ENCODE measurements around the gene ADAM22. TPM values are rescaled to one million over a fixed set of nuclear protein-coding genes. Genes with fewer than 3 reads are reported as not detected.
A peak's percentile ranks its signal among the peaks of the same experiment; 100 is the strongest.

The ADAM22 gene
- total RNA-seq, 1 donor from 2014 or later: 1.7 TPM

DNA sequence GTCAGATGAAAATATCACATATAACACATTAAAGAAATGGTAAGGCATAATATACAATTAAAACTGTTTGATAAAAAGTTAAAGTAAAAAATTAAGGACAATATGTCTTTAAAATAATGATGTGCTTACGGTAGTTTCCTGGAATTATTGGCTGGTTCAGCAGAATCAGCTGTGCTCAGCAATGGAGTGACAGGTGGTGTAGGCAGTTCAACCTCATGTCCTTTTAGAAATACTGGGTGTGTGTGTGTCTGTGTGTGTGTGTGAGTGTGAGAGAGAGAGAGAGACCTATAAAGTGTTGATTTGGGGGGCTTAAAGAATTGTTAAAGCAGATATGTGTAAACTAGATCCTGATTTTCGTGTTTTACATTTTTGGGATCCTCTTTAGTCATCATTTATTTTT, 141.2 kb downstream of the ADAM22 start:
- Mint-ChIP-seq H3K4me1 (no peaks in the 10 kb centered on the region), H3K36me3 (ENCODE audit: low read depth) (no peaks in the 10 kb centered on the region), H3K9me3 (no peaks in the 10 kb centered on the region), H3K4me3 (no peak overlapping the region), H3K27me3 (peaks cover 2% of the 10 kb centered on the region), H3K27ac (no peak overlapping the region)
- DNase-seq: no peak
- intact Hi-C loops (cut with micrococcal nuclease): no loop called here

GRCh38 chr7:88083883-88084282, 149.8 kb downstream of the ADAM22 start:
- Mint-ChIP-seq H3K4me3 (no peak overlapping the region), H3K4me1 (no peaks in the 10 kb centered on the region), H3K9me3 (no peaks in the 10 kb centered on the region), H3K36me3 (ENCODE audit: low read depth) (no peaks in the 10 kb centered on the region), H3K27ac (no peak overlapping the region), H3K27me3 (peaks cover 2% of the 10 kb centered on the region)
- no peak for DNase-seq
- intact Hi-C loops (cut with micrococcal nuclease): no loop called here

DNA sequence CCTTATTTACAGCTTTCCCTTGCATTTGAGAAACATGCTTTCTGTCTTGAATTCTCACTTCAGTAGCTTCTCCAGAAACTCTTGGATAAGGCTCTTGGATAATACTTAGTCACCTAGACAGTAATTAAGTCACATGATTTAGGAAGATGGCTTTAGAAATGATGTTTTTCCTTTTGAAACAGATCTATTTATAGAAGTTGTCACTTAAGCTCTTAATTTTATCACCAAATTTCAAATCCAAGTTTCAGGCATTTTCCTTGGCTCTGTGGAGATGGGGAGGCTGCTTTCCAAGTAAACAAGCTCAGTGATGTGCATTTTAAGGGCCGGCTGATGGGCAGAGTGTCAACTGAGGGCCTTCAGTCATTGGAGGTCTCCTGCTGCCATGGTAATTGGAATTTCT, 155.5 kb downstream of the ADAM22 start:
- no peak for DNase-seq
- no peak overlapping the region for H3K4me3 Mint-ChIP-seq
- H3K27me3 Mint-ChIP-seq: peaks cover 2% of the 10 kb centered on the region
- H3K9me3 Mint-ChIP-seq: no peaks in the 10 kb centered on the region
- intact Hi-C loops (cut with micrococcal nuclease): no loop called here
- H3K27ac Mint-ChIP-seq: no peak overlapping the region
- H3K36me3 Mint-ChIP-seq (ENCODE audit: low read depth): no peaks in the 10 kb centered on the region
- H3K4me1 Mint-ChIP-seq: no peaks in the 10 kb centered on the region

DNA sequence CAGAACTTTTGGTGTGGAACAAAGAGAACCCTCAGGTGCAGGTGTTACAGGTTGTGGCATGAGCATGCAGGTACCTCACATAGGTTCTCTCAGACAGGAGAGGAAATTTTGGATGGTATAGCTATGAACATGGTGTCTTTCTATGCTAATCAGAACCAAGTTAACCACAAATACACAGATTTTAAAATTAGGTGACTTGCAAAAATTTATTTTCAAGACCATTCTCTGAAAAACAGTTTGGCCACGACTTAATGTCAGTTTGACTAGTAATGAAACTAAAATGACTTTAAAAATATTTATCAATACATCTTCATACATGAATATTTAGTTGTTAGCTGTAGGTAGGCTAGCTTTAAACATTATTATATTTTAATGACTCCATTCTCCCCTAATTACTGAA, 156.2 kb downstream of the ADAM22 start:
- no peak for DNase-seq
- Mint-ChIP-seq H3K27ac (no peak overlapping the region), H3K27me3 (peaks cover 2% of the 10 kb centered on the region), H3K4me3 (no peak overlapping the region), H3K4me1 (no peaks in the 10 kb centered on the region), H3K36me3 (ENCODE audit: low read depth) (no peaks in the 10 kb centered on the region), H3K9me3 (no peaks in the 10 kb centered on the region)
- intact Hi-C loops (cut with micrococcal nuclease): no loop called here

DNA sequence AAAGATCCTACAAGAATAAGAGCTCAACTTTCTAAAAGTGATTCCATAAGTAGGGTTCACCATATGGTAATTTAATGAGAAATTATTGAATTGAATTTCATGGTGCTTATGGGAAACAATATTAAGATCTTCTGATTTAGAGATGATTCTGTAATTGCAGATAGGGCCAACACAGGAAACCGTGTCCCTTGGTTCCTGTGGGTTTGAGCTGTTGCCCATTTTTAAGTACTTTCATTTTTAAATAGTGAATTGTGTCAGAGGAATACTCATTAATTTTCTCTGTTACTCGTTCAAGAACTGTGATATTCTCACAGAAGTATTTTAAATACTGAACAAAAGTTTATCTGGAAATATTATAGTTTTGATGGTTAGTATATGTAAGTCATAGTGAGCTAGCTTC, 156.6 kb downstream of the ADAM22 start:
- Mint-ChIP-seq H3K36me3 (ENCODE audit: low read depth) (no peaks in the 10 kb centered on the region), H3K4me3 (no peak overlapping the region), H3K27ac (no peak overlapping the region), H3K4me1 (no peaks in the 10 kb centered on the region), H3K9me3 (no peaks in the 10 kb centered on the region), H3K27me3 (peaks cover 2% of the 10 kb centered on the region)
- DNase-seq: no peak
- intact Hi-C loops (cut with micrococcal nuclease): no loop called here

- Mint-ChIP-seq H3K4me3 (no peak overlapping the region), H3K27me3 (peaks cover 2% of the 10 kb centered on the region), H3K27ac (no peak overlapping the region), H3K36me3 (ENCODE audit: low read depth) (no peaks in the 10 kb centered on the region), H3K9me3 (no peaks in the 10 kb centered on the region), H3K4me1 (no peaks in the 10 kb centered on the region)
- intact Hi-C loops (cut with micrococcal nuclease): no loop called here
- no peak for DNase-seq
These were observed 158.1 kb downstream of the ADAM22 start for GRCh38 chr7:88091988-88092675.

- Mint-ChIP-seq H3K27ac (no peak overlapping the region), H3K4me3 (no peak overlapping the region), H3K36me3 (ENCODE audit: low read depth) (no peaks in the 10 kb centered on the region), H3K27me3 (peaks cover 2% of the 10 kb centered on the region), H3K4me1 (no peaks in the 10 kb centered on the region), H3K9me3 (no peaks in the 10 kb centered on the region)
- intact Hi-C loops (cut with micrococcal nuclease): no loop called here
- no peak for DNase-seq
These were observed 158.6 kb downstream of the ADAM22 start for GRCh38 chr7:88092676-88092999.

DNA sequence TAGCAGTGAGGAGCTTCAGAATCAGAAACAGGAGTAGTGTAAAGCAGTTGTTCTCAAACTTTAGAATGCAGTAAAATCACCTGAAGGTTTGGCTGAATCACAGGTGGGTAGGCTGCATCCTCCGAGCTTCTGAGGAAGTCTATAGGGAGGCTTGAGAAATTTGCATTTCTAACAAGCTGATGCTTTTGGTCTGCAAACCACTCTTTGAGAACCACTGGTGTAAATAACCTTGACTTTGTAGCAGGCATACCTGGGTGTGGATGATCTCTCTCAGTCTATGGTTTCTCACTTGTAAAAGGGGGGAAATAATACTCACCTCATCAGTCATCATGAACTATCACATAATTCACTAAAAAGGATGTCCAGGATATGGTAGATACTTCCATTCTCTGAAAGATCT, 167.7 kb downstream of the ADAM22 start:
- intact Hi-C loops (cut with micrococcal nuclease): no loop called here
- no peaks in the 10 kb centered on the region for H3K27me3 Mint-ChIP-seq

GRCh38 chr7:88102675-88103074, 168.6 kb downstream of the ADAM22 start:
- intact Hi-C loops (cut with micrococcal nuclease): no loop called here
- no peaks in the 10 kb centered on the region for H3K36me3 Mint-ChIP-seq (ENCODE audit: low read depth)
- H3K27ac Mint-ChIP-seq: no peak overlapping the region
- H3K27me3 Mint-ChIP-seq: no peaks in the 10 kb centered on the region
- H3K4me1 Mint-ChIP-seq: peaks cover 6% of the 10 kb centered on the region
- H3K4me3 Mint-ChIP-seq: no peak overlapping the region
- no peaks in the 10 kb centered on the region for H3K9me3 Mint-ChIP-seq
- DNase-seq: no peak

More for the DNA sequence above, 167.7 kb downstream of the ADAM22 start:
- no peaks in the 10 kb centered on the region for H3K36me3 Mint-ChIP-seq (ENCODE audit: low read depth)
- no peak overlapping the region for H3K4me3 Mint-ChIP-seq
- H3K9me3 Mint-ChIP-seq: no peaks in the 10 kb centered on the region
- DNase-seq: no peak
- H3K4me1 Mint-ChIP-seq: peaks cover 6% of the 10 kb centered on the region
- no peak overlapping the region for H3K27ac Mint-ChIP-seq

GRCh38 chr7:88104732-88105131, 170.7 kb downstream of the ADAM22 start:
- no peak overlapping the region for H3K4me3 Mint-ChIP-seq
- H3K27me3 Mint-ChIP-seq: no peaks in the 10 kb centered on the region
- intact Hi-C loops (cut with micrococcal nuclease): no loop called here
- no peaks in the 10 kb centered on the region for H3K9me3 Mint-ChIP-seq
- peaks cover 6% of the 10 kb centered on the region for H3K4me1 Mint-ChIP-seq
- no peak overlapping the region for H3K27ac Mint-ChIP-seq
- no peaks in the 10 kb centered on the region for H3K36me3 Mint-ChIP-seq (ENCODE audit: low read depth)
- DNase-seq: no peak

DNA sequence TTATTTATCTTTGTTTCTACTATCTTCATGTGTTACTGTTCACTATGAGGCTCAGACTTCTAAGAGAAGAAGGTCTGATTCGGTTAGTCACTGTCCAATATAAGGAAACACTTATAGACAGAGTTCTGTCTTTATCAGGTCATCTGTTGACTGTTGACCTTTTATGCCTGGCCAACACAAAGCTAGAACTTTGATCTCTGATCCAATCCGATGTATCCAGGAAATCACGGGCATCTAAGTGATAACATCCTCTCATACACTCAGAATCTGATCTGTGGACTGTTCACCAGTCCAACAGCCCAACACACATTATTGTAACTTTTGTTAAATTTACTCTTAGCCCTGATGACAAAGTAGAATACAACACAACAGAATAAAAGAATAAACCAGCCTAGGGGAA, 171.2 kb downstream of the ADAM22 start:
- intact Hi-C loops (cut with micrococcal nuclease): no loop called here
- H3K27ac Mint-ChIP-seq: no peak overlapping the region
- H3K4me3 Mint-ChIP-seq: no peak overlapping the region
- no peaks in the 10 kb centered on the region for H3K27me3 Mint-ChIP-seq
- no peaks in the 10 kb centered on the region for H3K9me3 Mint-ChIP-seq
- DNase-seq: no peak
- H3K36me3 Mint-ChIP-seq (ENCODE audit: low read depth): no peaks in the 10 kb centered on the region
- peaks cover 6% of the 10 kb centered on the region for H3K4me1 Mint-ChIP-seq

GRCh38 chr7:88106434-88106833, 172.4 kb downstream of the ADAM22 start:
- Mint-ChIP-seq H3K27me3 (no peaks in the 10 kb centered on the region), H3K9me3 (no peaks in the 10 kb centered on the region), H3K4me3 (no peak overlapping the region), H3K36me3 (ENCODE audit: low read depth) (no peaks in the 10 kb centered on the region), H3K27ac (peak overlapping the region; percentile 8), H3K4me1 (peaks cover 5% of the 10 kb centered on the region)
- DNase-seq: no peak
- intact Hi-C loops (cut with micrococcal nuclease): no loop called here

- DNase-seq: no peak
- H3K9me3 Mint-ChIP-seq: no peaks in the 10 kb centered on the region
- intact Hi-C loops (cut with micrococcal nuclease): loop anchor here (5.0 to 10.0 kb wide), 2 partner anchors 175 to 602 kb away; partner anchors contain the start of gene ADAM22
- H3K4me3 Mint-ChIP-seq: no peak overlapping the region
- peaks cover 4% of the 10 kb centered on the region for H3K4me1 Mint-ChIP-seq
- H3K27me3 Mint-ChIP-seq: no peaks in the 10 kb centered on the region
- no peak overlapping the region for H3K27ac Mint-ChIP-seq
- H3K36me3 Mint-ChIP-seq (ENCODE audit: low read depth): no peaks in the 10 kb centered on the region
These were observed 175.6 kb downstream of the ADAM22 start for GRCh38 chr7:88109612-88110011.

DNA sequence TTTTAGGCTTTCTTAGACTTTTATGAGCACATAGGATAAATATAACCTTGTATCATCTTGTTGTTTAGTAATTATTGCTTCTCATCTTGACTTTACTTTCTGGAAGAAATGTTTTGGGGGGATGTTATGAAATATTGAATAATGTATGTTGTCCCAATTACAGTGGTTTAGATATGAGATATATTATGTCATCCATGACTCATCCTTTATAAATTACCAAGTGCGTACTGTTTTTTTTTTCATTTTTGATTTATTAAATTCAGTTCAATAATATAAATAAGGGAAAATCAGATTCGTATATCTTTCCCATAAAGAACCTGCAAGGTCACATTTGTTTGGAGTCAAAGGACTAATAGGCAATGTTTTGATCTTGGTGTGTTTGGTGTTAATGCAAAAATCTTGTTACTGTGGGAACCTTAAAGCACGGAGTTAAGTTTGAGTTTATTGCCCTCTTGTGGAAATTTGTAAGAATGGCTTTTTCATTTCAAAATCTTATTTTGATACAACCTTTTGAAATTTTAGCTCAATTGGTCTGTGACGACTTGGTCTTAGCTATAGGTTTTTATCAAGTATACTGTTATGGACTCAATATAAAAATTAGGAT, 177.2 kb downstream of the ADAM22 start:
- Mint-ChIP-seq H3K9me3 (no peaks in the 10 kb centered on the region), H3K4me3 (no peak overlapping the region), H3K27me3 (no peaks in the 10 kb centered on the region), H3K4me1 (peaks cover 4% of the 10 kb centered on the region), H3K27ac (no peak overlapping the region), H3K36me3 (ENCODE audit: low read depth) (no peaks in the 10 kb centered on the region)
- intact Hi-C loops (cut with micrococcal nuclease): loop anchor here (1.0 to 10.0 kb wide), 3 partner anchors 176 to 604 kb away; partner anchors contain the start of gene ADAM22
- no peak for DNase-seq
